GM19468 (cell line): ENCODE results near the gene GPRIN2.
"Not testable (repeated sequence)": the region's sequence is repeated elsewhere in the genome, so short reads cannot be mapped to it uniquely, and the experiment has no call there.

Experiments
- ATAC-seq: cut with Tn5 transposase; IDR thresholded peaks from one replicate; pipeline ENCODE4 v1.9.1; 2021; ENCODE audit warnings: mild to moderate bottlenecking, moderate library complexity, moderate number of reproducible peaks; ENCODE audit not compliant: unreplicated experiment; ENCODE audit errors: extremely low read depth

Gene GPRIN2

GRCh38 chr10:46524472-46525176 lies 31.8 kb downstream of the GPRIN2 start:
- ATAC-seq, result no peak

- no peak for ATAC-seq
Measured at GRCh38 chr10:46523962-46524471, 32.4 kb downstream of the GPRIN2 start.

GRCh38 chr10:46523119-46523961 lies 33.1 kb downstream of the GPRIN2 start:
- no peak for ATAC-seq

GRCh38 chr10:46522295-46523118 lies 34.0 kb downstream of the GPRIN2 start:
- ATAC-seq, result no peak

- no peak for ATAC-seq
Measured at GRCh38 chr10:46520941-46521340, 35.5 kb downstream of the GPRIN2 start.

- ATAC-seq, result no peak
Measured at GRCh38 chr10:46520381-46520780, 36.1 kb downstream of the GPRIN2 start.

- ATAC-seq, result no peak
Measured at GRCh38 chr10:46518028-46518725, 38.3 kb downstream of the GPRIN2 start.

GRCh38 chr10:46517541-46517940 lies 38.9 kb downstream of the GPRIN2 start:
- ATAC-seq, result no peak

- ATAC-seq, result no peak
Measured at GRCh38 chr10:46516660-46517416, 39.6 kb downstream of the GPRIN2 start.

GRCh38 chr10:46515793-46516192 lies 40.7 kb downstream of the GPRIN2 start:
- no peak for ATAC-seq

- ATAC-seq, result no peak
Measured at GRCh38 chr10:46515366-46515765, 41.1 kb downstream of the GPRIN2 start.

- ATAC-seq, result no peak
Measured at GRCh38 chr10:46514899-46515298, 41.6 kb downstream of the GPRIN2 start.

- ATAC-seq, result no peak
Measured at GRCh38 chr10:46514431-46514861, 42.0 kb downstream of the GPRIN2 start.

GRCh38 chr10:46513333-46513732 lies 43.1 kb downstream of the GPRIN2 start:
- not testable (repeated sequence) for ATAC-seq

- not testable (repeated sequence) for ATAC-seq
Measured at GRCh38 chr10:46512725-46513124, 43.7 kb downstream of the GPRIN2 start.

GRCh38 chr10:46512002-46512401 lies 44.5 kb downstream of the GPRIN2 start:
- not testable (repeated sequence) for ATAC-seq
